ENCODE measurements around the gene BFSP2.
"Not testable (repeated sequence)": the region's sequence is repeated elsewhere in the genome, so short reads cannot be mapped to it uniquely, and the experiment has no call there.

Gene BFSP2

DNA sequence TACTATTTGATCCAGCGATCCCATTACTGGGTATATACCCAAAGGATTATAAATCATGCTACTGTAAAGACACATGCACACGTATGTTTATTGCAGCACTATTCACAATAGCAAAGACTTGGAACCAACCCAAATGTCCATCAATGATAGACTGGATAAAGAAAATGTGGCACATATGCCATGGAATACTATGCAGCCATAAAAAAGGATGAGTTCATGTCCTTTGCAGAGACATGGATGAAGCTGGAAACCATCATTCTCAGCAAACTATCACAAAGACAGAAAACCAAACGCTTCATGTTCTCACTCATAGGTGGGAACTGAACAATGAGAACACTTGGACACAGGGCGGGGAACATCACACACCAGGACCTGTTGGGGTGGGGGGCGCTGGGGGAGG lies 82.6 kb downstream of the BFSP2 start:
- DNase-seq: not testable (repeated sequence)

DNA sequence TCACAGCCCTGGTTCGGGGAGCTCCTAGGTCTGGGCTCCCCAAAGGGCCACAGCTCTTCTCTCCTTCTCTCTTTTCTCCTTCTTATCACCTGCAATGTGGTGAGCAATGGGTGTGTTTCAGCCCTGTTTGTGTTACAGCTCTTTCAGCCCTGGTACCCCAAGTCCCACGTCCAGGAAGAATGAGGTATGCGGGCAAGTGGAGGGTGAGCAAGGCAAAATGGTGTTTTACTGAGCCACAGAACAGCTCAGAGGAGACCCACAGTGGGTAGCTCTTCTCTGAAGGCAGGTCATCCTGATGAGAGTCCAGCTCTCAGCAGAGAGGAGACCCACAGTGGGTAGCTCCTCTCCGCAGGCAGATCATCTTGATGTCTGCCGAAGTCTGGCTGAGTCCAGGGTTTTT lies 86.8 kb downstream of the BFSP2 start:
- DNase-seq: no peak

DNA sequence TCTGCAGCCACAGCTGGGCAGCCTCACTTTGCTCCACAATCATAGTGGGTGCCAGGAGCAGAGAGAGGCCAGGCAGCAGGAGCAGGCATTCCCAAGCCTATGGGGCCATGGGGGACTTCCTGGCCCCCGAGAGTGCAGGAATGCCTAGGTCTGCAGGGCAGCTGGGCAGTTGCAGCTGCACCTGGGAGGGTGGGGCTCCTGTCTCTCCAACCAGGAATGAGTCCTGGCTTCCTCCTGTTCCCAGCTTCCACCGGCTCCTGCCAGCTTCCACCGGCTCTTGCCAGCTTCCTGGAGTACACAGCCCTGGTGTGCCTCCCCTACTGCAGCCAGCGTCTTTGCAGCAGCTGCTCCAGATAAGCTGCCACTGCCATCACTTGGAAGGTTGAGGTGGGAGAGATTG lies 87.3 kb downstream of the BFSP2 start:
- no peak for DNase-seq

DNA sequence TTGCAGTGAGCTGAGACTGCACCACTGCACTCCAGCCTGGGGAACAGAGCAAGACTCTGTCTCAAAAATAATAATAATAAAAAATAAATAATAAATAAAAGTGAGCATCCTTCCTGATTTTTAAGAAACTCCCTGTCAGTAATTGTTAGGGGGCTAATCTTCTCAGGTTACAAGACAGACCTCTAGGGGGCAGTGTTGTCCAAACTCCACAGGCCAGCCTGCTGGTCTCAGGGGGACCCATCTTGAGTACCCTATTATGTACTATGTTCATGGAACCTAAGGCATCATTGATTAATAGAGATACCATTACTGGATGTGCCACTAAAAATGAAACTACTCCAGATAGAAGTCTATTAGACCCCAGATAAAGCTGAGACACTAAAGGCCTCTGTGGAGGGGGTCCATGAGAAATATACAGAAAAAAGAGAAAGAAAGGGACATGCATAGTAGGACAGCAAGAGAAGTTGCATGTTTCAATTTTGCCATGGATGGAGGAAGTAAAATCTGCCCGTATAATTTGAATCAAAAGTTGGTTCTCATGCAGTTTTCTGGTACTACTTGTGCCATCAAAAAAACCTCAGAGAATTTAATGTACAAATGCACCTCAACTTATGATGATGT lies 88.2 kb downstream of the BFSP2 start:
- DNase-seq: peak; percentile 30

GRCh38 chr3:133488785-133489367 lies 89.0 kb downstream of the BFSP2 start:
- DNase-seq: peak; percentile 17

- DNase-seq: no peak
Measured at GRCh38 chr3:133489466-133490085, 89.7 kb downstream of the BFSP2 start.

DNA sequence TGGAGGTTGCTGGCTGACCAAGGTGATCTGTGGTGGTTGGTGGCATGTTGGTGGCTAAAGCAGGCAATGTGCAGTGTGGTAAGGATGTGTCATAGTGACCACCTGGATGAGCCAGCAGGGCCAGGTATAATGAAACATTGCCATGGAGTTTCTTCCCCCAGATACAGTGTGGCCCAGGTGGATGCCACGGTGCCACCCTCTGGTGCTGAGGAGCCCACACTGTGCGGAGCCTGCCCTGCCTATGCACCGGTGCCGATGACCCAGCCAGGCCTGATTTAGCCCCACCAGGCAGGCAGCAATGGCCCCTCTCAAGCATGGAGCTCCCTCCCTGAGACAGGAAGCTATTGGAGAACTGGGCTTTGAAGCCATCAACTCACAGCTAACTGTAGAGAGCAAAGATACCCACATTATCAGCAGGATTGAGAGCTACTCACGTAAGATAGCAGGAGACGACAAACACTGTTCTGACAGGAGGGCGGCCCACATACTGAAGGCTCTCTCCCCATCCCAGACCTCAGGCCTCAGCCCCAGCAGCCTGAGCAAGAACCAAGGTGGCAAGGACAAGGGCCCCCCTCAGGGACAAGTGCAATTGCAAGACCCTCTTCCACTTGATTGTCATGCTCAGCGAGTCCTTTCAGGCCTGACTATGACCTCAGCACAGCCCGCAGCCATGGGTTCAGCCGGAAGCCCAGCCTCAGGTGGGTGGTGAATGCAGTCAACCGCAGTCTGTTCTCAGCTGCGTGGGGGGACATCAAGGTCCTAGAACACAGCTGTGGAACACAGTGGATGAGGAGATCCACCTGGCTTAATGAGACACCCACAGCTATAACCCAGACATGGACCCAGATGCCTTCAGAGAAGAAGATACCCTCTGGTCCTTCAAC lies 90.9 kb downstream of the BFSP2 start:
- no peak for DNase-seq

- no peak for DNase-seq
Measured at GRCh38 chr3:133491481-133492059, 91.7 kb downstream of the BFSP2 start.

- DNase-seq: no peak
Measured at GRCh38 chr3:133492159-133492741, 92.4 kb downstream of the BFSP2 start.

- peak; percentile 49 for DNase-seq
Measured at GRCh38 chr3:133494469-133494868, 94.6 kb downstream of the BFSP2 start.

- DNase-seq: not testable (repeated sequence)
Measured at GRCh38 chr3:133502542-133502941, 102.7 kb downstream of the BFSP2 start.

DNA sequence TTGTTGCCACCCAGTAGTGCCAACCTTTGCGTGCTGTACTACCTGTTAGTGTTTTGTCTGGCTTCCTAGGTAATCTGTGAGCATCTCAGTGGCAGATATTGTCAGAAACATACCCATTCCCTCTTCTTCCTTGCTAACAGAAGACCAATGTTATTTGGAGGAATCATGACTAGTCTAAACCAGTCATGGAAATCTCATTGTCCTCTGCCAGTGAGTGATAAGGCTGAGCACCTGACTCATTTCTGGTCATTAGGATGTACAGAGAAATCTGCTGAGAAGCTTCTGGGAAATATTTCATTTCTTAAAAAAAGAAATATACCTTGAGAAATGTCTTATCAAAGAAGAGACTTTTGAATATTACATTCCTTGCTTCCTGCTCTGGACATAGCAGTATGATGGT lies 103.6 kb downstream of the BFSP2 start:
- no peak for DNase-seq

DNA sequence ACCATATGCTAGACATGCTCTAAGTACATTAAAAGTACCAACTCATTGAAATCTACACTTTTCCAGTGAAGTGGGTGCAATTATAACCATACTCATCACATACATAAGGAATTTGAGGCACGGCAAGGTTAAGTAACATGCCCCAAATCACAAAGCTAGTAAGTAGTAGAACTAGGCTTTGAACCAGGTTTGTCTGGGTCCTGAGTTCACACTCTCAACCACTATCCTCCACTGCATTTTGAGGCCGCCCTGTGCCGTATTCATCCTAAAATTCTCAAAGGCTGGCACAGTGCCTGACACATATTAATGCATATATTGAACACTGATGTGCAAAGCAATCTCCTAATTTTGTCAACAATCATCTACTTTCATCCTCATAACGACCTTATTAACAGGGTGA lies 104.9 kb downstream of the BFSP2 start:
- no peak for DNase-seq

DNA sequence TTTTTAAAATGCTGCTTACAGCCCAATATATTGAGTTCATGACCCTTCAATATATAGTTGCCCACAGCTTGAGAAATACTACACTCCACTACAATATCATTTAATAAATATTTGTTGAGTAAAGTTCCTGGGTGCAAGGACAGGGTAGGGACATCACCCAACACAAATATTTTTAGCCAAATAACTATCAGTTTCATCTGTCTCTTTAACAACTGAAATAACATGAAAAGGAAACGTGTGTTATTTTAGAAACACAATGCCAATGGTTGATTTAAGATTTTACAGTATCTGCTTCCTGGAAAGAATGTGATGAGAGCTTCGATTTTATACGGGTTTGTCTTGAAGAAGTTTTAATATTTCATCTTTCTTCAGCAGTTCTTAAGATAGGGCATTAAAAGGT lies 106.0 kb downstream of the BFSP2 start:
- DNase-seq: no peak

DNA sequence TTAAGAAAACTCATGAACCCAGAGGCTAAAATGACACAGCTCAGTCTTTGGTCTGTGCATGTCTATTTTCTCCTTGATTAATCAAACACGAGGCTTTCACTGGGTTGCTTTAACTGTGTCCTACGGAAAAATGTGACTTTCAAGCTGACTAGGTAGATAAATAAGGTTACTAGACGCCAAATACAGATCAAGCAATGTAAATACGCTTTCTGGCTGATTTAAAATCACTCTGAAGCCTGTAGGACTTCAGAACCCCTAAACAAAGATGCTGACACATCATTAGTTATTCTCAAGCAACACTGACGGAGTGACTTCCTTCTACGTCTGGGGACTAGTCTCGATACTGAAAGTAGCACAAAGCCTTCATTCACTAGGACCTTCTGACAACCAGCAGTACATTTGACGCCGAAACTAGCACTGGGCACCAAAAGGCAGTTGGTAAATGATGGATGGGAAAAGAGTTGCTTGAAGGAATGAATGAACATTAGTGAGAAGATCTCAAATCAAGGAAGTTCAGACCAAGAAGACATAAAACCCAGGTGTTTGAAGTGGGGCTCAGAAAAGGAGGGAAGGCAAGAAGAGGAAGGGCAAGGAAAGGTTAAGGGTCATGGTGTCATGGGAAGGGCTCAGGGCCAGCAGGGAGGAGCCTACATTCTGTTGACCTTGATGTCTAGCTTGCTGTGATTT lies 106.5 kb downstream of the BFSP2 start:
- no peak for DNase-seq

DNA sequence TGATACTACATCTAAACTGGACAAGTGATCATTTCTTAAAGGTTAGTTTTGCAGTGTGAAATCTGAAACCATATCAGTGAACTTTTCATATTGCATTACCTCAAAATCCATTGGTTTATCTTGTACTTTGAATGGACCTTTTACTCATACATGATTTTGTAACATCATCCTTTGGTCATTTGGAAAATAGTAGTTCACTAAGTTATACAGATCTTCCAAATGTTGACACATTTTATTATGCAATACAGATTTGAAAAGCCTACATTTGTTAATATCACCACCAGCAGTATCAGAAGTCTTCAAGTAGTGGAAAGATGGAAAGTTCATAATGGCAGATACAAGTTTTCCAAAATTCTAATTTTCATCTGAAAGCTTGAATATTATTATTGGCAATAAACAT lies 109.6 kb downstream of the BFSP2 start:
- no peak for DNase-seq

- DNase-seq: no peak
Measured at GRCh38 chr3:133512416-133513089, 112.7 kb downstream of the BFSP2 start.

DNA sequence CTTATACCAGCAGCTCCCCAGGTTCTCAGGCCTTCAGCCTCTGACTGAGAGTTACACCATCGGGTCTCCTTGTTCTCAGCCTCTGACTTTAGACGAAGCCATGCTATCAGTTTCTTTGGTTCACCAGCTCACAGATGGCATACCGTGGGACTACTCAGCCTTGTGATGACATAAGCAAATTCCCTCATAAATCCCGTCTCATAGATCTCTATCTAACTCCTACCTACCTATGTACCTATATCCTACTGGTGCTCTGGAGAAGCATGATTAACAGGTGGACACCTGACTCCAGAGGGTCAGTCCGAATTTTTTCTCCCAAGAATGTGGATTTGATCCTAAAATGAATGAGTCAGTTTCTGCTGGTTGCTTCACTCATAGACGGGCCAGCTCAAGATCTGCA lies 114.6 kb downstream of the BFSP2 start:
- no peak for DNase-seq

DNA sequence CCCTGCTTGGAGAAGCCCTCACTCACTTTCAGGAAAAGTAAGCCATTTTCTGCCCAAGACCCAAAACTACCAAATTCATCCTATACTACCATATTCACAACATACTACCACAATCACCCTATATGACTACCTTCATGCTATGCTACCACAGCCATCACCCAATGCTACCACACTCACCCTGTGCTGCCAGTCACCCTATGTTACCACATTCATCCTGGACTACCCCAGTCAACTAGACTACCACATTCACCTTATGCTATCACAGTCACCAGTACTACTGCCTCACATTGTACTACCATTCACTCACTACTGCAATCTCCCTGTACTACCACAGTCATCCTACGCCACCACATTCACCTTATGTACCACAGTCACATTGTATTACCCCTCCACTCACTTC lies 115.3 kb downstream of the BFSP2 start:
- no peak for DNase-seq

- no peak for DNase-seq
Measured at GRCh38 chr3:133520286-133520685, 120.4 kb downstream of the BFSP2 start.

DNA sequence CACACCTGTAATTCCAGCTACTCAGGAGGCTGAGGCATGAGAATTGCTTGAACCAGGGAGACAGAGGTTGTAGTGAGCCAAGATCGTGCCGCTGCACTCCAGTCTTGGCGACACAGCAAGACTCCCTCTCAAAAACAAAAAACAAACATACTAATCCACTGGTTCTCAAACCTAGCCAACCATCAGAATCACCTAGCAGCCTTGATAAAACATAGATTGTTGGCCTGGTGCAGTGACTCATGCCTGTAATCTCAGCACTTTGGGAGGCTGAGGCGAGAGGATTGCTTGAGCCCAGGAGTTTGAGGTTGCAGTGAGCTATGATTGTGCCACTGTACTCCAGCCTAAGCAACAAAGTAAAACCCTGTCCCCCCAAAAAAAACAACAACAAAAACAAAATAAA lies 121.1 kb downstream of the BFSP2 start:
- not testable (repeated sequence) for DNase-seq

DNA sequence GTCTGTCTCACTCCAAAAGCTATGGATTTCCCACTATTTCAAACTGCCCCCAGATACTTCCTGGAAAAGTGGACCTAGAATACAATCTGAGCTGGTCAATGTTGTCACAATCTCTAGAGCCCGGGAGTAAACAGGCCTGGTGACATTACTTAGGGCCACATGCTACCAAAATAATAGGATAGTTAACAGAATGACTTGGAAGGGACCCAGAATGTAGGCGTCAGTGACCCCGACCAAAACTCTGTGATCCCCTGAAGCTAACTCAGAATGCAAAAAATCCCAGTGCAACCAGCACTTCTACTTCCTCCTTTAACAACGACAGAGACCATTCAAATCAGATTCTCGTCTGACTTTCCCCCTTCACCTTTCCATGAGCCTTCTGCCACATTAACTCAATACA lies 122.1 kb downstream of the BFSP2 start:
- DNase-seq: no peak
